ENCODE data around the gene KIF19.

DNA sequence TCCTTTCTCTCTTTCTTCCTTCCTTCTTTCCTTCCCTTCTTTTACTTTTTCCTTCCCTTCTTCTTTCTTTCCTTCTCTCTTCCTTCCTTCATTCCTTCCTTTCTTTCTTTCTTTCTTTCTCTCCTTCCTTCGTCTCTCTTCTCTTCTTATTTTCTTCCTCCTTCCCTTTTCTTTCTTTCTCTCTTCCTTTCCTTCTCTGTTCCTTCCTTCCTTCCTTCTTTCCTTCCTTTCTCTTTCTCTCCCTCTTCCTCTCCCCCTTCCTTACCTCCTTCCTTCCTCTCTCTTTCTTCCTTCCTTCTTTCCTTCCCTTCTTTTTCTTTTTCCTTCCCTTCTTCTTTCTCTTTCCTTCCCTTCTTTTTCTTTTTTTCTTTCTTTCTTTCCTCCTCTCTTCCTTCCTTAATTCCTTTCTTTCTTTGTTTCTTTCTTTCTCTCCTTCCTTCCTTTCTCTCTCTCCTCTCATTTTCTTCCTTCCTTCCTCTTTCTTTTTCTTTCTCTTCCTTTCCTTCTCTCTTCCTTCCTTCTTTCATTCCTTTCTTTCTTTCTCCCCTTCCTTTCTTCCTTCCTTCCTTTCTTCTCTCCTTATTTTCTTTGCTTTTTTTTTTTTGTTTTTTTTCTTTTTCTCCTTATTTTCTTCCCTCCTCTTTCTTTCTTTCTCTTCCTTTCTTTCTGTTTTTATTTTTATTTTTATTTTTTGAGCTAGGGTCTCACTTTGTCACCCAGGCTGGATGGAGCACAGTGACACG, 64.1 kb downstream of the KIF19 start:
- TF ChIP-seq EZH2phosphoT487 (IDR thresholded peaks at IDR 0.05; ENCODE audit: low read depth): no peak
- TF ChIP-seq, protein P1, sequence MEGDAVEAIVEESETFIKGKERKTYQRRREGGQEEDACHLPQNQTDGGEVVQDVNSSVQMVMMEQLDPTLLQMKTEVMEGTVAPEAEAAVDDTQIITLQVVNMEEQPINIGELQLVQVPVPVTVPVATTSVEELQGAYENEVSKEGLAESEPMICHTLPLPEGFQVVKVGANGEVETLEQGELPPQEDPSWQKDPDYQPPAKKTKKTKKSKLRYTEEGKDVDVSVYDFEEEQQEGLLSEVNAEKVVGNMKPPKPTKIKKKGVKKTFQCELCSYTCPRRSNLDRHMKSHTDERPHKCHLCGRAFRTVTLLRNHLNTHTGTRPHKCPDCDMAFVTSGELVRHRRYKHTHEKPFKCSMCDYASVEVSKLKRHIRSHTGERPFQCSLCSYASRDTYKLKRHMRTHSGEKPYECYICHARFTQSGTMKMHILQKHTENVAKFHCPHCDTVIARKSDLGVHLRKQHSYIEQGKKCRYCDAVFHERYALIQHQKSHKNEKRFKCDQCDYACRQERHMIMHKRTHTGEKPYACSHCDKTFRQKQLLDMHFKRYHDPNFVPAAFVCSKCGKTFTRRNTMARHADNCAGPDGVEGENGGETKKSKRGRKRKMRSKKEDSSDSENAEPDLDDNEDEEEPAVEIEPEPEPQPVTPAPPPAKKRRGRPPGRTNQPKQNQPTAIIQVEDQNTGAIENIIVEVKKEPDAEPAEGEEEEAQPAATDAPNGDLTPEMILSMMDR (IDR thresholded peaks at IDR 0.05; ENCODE audit: low read depth, low read length): no peak
